ENCODE measurements around the gene PIGR.

PIGR gene

GRCh38 chr1:206953126-206953525 lies 6.9 kb upstream of the PIGR start:
- no peak overlapping the region for H3K4me3 ChIP-seq (replicated peaks; ENCODE audit: low read depth, low read length)
- no peak for DNase-seq (ENCODE audit: low read depth)
- no peak for TF ChIP-seq CTCF (IDR thresholded peaks at IDR 0.05; ENCODE audit: low read length, missing control alignments)

DNA sequence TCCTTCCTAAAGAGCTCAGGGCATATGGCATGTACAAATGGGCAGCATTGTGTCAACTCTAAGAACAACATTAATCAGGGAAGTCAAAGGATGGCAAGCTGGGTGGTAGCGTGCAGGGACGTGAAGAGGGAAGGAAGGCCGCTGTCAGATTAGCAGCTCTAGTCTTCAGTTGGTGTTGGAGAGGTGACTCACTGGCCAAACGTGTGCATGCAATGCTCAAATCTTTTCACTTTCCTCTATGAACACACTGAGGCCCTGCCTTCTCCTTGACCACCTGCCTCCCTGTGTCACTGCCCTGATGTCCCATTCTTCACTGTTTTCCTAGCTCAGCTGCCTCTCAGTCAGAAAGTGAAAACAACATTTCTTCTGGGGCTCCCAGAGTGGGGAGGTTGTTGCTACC lies 5.9 kb upstream of the PIGR start:
- no peak overlapping the region for H3K4me3 ChIP-seq (replicated peaks; ENCODE audit: low read depth, low read length)
- no peak for DNase-seq (ENCODE audit: low read depth)
- TF ChIP-seq CTCF (IDR thresholded peaks at IDR 0.05; ENCODE audit: low read length, missing control alignments): no peak

GRCh38 chr1:206951318-206952100 lies 5.2 kb upstream of the PIGR start:
- no peak overlapping the region for H3K4me3 ChIP-seq (replicated peaks; ENCODE audit: low read depth, low read length)
- DNase-seq (ENCODE audit: low read depth): no peak
- no peak for TF ChIP-seq CTCF (IDR thresholded peaks at IDR 0.05; ENCODE audit: low read length, missing control alignments)

DNA sequence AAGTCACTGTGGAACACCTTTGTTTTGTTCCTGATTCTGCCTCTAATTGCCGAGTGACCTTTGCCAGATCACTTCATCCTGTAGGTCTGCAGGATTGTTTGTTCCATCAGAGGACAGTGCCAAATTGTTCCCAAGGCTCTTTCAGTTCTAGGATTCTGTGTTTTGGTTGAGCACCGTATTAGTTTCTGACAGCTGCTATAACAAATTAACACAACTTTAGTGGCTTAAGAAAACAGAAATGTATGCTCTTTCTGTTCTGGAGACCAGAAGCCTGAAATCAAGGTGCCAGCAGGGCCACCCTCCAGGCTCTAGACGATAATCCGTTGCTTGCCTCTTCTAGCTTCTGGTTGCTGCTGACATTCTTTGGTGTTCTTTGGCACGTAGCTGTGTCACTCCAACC lies 3.4 kb upstream of the PIGR start:
- TF ChIP-seq CTCF (IDR thresholded peaks at IDR 0.05; ENCODE audit: low read length, missing control alignments): no peak
- no peak overlapping the region for H3K4me3 ChIP-seq (replicated peaks; ENCODE audit: low read depth, low read length)
- DNase-seq (ENCODE audit: low read depth): no peak

GRCh38 chr1:206949208-206949607 lies 2.9 kb upstream of the PIGR start:
- no peak for TF ChIP-seq CTCF (IDR thresholded peaks at IDR 0.05; ENCODE audit: low read length, missing control alignments)
- H3K4me3 ChIP-seq (replicated peaks; ENCODE audit: low read depth, low read length): no peak overlapping the region
- no peak for DNase-seq (ENCODE audit: low read depth)

DNA sequence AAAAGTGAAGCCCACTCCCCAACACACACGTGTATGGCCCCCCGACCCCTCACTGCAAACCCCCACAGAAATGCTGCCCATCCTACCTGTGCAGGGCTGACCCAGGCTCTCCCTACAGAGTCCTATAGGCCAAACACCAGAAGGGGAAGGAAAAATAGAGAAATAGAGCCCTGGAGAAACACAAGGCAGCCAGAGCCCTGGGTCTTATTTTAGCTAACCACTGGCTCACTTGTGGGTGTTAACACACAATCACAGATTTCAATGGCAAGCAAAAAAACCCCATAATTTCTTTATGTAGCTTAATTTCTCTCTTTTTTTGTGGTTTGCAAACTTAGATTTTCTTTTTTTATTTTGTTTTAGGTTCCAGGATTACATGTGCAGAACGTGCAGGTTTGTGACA lies 989 bp upstream of the PIGR start:
- DNase-seq (ENCODE audit: low read depth): no peak
- no peak for TF ChIP-seq CTCF (IDR thresholded peaks at IDR 0.05; ENCODE audit: low read length, missing control alignments)
- H3K4me3 ChIP-seq (replicated peaks; ENCODE audit: low read depth, low read length): no peak overlapping the region

- DNase-seq (ENCODE audit: low read depth): no peak
- no peak overlapping the region for H3K4me3 ChIP-seq (replicated peaks; ENCODE audit: low read depth, low read length)
- TF ChIP-seq CTCF (IDR thresholded peaks at IDR 0.05; ENCODE audit: low read length, missing control alignments): no peak
Measured at GRCh38 chr1:206945779-206946178, 487 bp downstream of the PIGR start.
